Activated T-helper 2 cell treated with anti-CD3 and anti-CD28 coated beads, Interferon-gamma antibody, Interleukin-2, Interleukin-4, amounts not matched to agents 10 μg/mL and 5 μg/mL and 100 μg/mL, durations not matched to agents 14 hours and 24 hours and 36 hours (primary cell): ENCODE data around the gene ZNF324. TPM values are rescaled to one million over a fixed set of nuclear protein-coding genes. Genes with fewer than 3 reads are reported as not detected.

Source experiments
- DNase-seq: peaks from one replicate; pipeline ENCODE4 v3.0.0; 2021; ENCODE audit warnings: low spot score
- H3K27ac Mint-ChIP-seq: one replicate; pipeline ENCODE4 v1.8.0; 2021; ENCODE audit warnings: mixed read lengths
- H3K27me3 Mint-ChIP-seq: one replicate; pipeline ENCODE4 v1.8.0; 2021; ENCODE audit warnings: low read depth, mixed read lengths
- H3K36me3 Mint-ChIP-seq: one replicate; pipeline ENCODE4 v1.8.0; 2021; ENCODE audit warnings: low read depth, mixed read lengths
- H3K4me1 Mint-ChIP-seq: one replicate; pipeline ENCODE4 v1.8.0; 2021; ENCODE audit warnings: low read depth, mixed read lengths
- H3K4me3 Mint-ChIP-seq: one replicate; pipeline ENCODE4 v1.8.0; 2021; ENCODE audit warnings: low read depth, mild to moderate bottlenecking, moderate library complexity, mixed read lengths
- H3K9me3 Mint-ChIP-seq: one replicate; pipeline ENCODE4 v1.8.0; 2021; ENCODE audit warnings: mixed read lengths
- intact Hi-C: fragments of 100-400 bp; cut with micrococcal nuclease; formaldehyde crosslinking; loops from one replicate; pipeline ENCODE4 v1.15.1; 2023
- total RNA-seq: library from RNA; stranded (reverse); gene quantifications from 2 replicates; pipeline ENCODE4 v1.2.3, GENCODE V29; 2022

Gene ZNF324
- total RNA-seq, 1 donor from 2014 or later, result 12.3 TPM

DNA sequence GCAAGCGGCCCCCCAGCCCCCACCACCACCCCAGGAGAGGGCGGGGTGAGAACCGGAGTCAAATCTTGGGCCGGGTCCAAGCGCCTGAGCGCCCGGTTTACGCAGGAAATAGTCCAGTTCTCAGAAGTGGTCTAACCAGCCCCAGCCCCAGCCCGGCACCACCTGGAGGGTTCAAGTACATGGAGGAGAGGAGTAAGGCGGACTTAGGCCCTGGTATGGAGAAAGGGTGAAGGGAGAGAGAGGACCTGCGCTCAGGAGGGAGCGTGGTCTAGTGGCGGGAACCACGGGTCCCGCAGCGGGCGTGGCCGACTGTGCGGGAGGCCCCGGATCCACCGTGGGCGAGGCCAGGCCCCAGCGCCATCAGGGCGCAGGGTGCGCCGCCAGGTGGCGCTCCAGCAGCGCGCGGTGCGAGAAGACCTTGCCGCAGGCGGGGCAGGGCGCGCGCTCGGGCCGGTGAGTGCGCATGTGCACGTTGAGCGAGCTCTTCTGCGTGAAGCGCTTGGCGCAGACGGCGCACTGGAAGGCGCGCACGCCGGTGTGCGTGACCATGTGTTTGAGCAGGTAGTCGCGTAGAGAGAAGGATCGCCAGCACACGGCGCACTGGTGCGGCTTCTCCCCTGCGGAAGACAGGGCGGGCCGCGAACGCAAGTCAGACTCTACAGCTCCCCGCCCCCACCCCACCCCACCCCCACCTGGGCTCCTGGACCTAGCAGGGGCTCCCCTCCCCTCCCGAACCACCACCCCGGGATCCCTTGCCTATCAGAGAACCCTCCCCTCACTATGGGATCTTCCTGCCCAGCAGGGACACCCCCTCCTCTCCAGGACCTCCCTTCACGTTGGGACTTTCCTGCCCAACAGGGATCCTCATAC lies 47.0 kb downstream of the ZNF324 start:
- peaks cover 41% of the 10 kb centered on the region for H3K36me3 Mint-ChIP-seq
- H3K4me1 Mint-ChIP-seq, result peaks cover 26% of the 10 kb centered on the region
- peak; percentile 95 for DNase-seq
- H3K9me3 Mint-ChIP-seq, result no peaks in the 10 kb centered on the region
- H3K27me3 Mint-ChIP-seq, result no peaks in the 10 kb centered on the region
- intact Hi-C loops, result loop anchor here (1.0 kb wide), 3 partner anchors 15 to 113 kb away; partner anchors contain the start of gene UBE2M
- H3K27ac Mint-ChIP-seq, result peak overlapping the region; percentile 91
- H3K4me3 Mint-ChIP-seq, result peak overlapping the region; percentile 88

DNA sequence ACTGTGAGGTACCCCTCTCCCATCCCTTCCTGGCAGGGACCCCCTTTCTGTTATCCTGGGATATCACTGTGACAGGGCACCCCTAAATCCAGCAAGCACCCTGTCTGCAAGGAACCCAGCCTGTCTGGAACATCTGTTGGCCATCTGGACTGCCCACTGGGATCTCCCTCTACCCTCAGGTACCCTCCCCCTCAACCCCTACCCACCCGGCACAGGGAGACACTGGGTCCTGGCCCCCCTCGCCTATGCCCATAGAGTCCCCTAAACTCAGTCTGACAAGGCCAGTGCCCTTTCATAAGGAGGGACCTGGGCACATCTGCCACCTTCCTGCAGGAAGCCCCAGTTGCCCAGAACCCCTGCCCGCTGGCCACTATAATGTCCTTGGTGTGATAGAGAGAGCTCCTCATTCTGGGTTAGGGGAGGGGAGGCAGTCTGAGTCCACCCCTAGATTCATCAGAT lies 47.7 kb downstream of the ZNF324 start:
- Mint-ChIP-seq H3K36me3 (peaks cover 45% of the 10 kb centered on the region), H3K27ac (peak overlapping the region; percentile 91), H3K4me1 (peaks cover 28% of the 10 kb centered on the region), H3K4me3 (peak overlapping the region; percentile 88), H3K9me3 (no peaks in the 10 kb centered on the region), H3K27me3 (no peaks in the 10 kb centered on the region)
- no peak for DNase-seq
- intact Hi-C loops, result loop anchor here (1.0 kb wide), 3 partner anchors 15 to 113 kb away; partner anchors contain the start of gene UBE2M

- no peaks in the 10 kb centered on the region for H3K27me3 Mint-ChIP-seq
- intact Hi-C loops, result no loop called here
- H3K4me3 Mint-ChIP-seq, result peak overlapping the region; percentile 62
- peaks cover 45% of the 10 kb centered on the region for H3K36me3 Mint-ChIP-seq
- no peak for DNase-seq
- H3K27ac Mint-ChIP-seq, result peak overlapping the region; percentile 30
- H3K4me1 Mint-ChIP-seq, result peaks cover 33% of the 10 kb centered on the region
- H3K9me3 Mint-ChIP-seq, result no peaks in the 10 kb centered on the region
Measured at GRCh38 chr19:58515259-58515658, 48.4 kb downstream of the ZNF324 start.

DNA sequence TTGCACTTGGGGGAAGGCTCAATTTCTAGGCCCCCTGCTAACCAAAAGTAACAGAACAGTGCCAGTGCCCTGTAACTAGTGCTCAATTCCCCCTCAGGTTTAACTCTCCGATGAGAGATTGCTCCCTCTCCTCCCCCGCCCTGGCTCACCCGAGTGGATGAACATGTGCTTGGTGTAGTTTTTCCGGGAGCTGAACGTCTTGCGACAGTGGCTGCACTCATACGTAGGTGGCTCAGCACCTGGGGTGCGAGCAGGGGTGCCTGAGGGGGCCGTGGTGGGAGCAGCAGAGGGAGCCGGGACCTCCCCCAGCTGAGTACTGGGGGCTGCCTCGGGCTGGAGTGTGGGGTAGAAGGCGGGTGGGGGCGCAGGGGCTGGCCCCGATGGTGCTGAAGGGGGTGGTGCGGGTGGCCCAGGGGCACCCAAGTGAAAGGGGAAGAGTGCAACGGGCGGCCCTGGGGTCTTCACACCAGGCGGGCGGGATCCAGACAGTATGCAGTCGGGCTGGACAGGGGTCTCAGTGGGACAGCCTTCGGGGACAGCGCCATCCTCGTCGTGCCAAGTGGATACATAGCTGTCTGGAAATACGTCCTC lies 49.5 kb downstream of the ZNF324 start:
- no peak for DNase-seq
- H3K36me3 Mint-ChIP-seq, result peaks cover 45% of the 10 kb centered on the region
- H3K4me3 Mint-ChIP-seq, result peak overlapping the region; percentile 62
- no peaks in the 10 kb centered on the region for H3K9me3 Mint-ChIP-seq
- intact Hi-C loops, result no loop called here
- H3K4me1 Mint-ChIP-seq, result peaks cover 36% of the 10 kb centered on the region
- H3K27ac Mint-ChIP-seq, result no peak overlapping the region
- H3K27me3 Mint-ChIP-seq, result no peaks in the 10 kb centered on the region

DNA sequence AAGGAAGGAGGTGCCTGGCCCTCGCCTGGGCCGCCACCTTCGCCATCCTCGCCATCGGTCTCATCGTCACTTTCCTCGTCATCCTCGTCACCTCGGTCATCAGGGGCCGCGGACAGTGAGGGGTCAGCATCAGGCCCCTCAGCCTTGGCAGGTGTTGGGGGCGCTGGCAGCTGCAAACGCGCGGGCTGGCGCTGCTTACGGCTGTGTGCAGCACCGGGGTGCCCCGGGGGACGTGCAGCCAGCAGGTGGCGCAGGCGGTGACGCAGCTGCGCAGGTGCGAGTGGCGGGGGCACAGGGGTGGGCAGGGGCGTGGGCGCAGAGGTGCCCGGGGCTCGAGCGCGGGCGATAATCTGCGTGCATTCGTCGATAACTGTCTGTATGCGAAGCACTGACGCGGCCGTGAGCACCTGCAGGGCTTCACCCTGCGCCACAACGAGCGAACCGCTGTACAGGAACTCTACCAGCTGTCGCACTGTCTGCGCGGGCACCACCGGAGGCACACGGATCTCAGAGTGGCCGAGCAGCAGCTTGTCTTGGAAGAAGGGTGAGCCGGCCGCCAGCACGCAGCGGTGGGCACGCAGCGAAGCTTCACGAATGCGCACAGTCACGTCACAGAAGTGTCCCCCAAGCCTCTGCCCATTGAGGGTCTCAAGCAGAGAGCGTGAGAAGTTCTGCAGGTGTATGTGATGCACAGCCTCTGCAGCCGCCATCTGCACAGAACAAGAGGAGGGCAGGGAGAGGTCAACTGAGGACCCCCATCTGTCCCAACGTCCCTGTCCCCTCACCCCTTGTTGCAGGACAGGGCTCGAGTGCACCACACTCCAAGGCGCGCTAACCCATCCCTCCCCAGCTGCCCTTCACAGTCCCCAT lies 50.3 kb downstream of the ZNF324 start:
- intact Hi-C loops, result no loop called here
- Mint-ChIP-seq H3K9me3 (no peaks in the 10 kb centered on the region), H3K27me3 (no peaks in the 10 kb centered on the region), H3K36me3 (peaks cover 42% of the 10 kb centered on the region), H3K27ac (no peak overlapping the region), H3K4me1 (peaks cover 36% of the 10 kb centered on the region), H3K4me3 (peak overlapping the region; percentile 42)
- no peak for DNase-seq

DNA sequence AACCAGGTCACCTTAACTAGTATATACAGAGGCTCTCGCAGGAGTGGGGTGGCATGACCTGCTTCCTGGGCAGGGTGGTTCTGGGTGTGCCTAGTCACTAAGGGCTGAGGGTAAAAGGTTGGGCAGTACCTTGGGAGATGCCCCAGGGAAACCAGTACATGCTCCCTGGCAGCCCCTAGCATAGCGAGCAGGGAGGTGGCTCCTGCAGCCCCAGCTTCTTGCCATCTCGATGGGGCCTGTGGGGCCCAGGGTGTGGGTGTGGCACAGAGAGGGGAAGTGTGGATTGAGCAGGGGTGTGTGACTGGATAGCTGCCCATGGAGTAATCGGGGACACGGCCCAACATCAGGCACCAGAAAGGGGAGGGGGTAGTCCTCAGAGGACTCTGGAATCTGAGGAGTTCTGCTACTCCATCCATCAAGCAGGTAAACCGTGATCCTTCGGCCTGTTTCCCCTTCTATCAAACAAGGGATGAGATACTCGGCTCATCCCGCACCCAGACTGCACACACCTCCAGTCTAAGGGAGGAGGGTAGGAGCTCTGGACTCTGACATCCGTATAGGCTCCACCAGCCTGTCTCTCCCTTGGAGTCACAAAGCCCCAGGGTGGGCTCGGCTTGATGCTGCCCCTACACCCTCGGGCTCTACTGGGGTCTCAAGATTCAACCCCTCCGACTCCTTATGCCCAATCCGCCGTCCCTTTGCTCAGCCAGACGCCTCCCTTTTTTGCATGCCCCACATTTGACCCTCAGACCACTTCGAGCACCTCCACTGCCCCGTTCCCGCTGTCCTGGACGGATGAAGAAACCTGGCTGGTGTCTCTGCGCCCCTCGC lies 51.6 kb downstream of the ZNF324 start:
- peak overlapping the region; percentile 98 for H3K27ac Mint-ChIP-seq
- peaks cover 42% of the 10 kb centered on the region for H3K36me3 Mint-ChIP-seq
- H3K9me3 Mint-ChIP-seq, result no peaks in the 10 kb centered on the region
- peak overlapping the region; percentile 99 for H3K4me3 Mint-ChIP-seq
- intact Hi-C loops, result loop anchor here (1.0 to 2.0 kb wide), 9 partner anchors 19 to 336 kb away; partner anchors contain the start of genes CHMP2A, RPS5 and TRIM28
- DNase-seq, result no peak
- H3K27me3 Mint-ChIP-seq, result no peaks in the 10 kb centered on the region
- peaks cover 32% of the 10 kb centered on the region for H3K4me1 Mint-ChIP-seq

- peak overlapping the region; percentile 98 for H3K27ac Mint-ChIP-seq
- H3K4me1 Mint-ChIP-seq, result peaks cover 29% of the 10 kb centered on the region
Measured at GRCh38 chr19:58519087-58519354, 52.1 kb downstream of the ZNF324 start.

GRCh38 chr19:58519355-58520256 lies 52.7 kb downstream of the ZNF324 start, which contains the start of gene ZBTB45:
ZBTB45 (minus strand) TSS chr19:58519810; CDS start chr19:58517673, 2,137 bp downstream.
- intact Hi-C loops, result loop anchor here (1.0 to 2.0 kb wide), 9 partner anchors 20 to 337 kb away; partner anchors contain the start of genes CHMP2A, RPS5 and TRIM28
- Mint-ChIP-seq H3K4me3 (peak within 1 kb of the TSS; percentile 99), H3K9me3 (no peaks in the 10 kb centered on the region), H3K27ac (peak within 1 kb of the TSS; percentile 98), H3K36me3 (peaks cover 35% of the 10 kb centered on the region), H3K27me3 (no peaks in the 10 kb centered on the region), H3K4me1 (peaks cover 29% of the 10 kb centered on the region)
- peak; percentile 90 for DNase-seq

More at GRCh38 chr19:58519087-58519354, 52.1 kb downstream of the ZNF324 start:
- Mint-ChIP-seq H3K4me3 (peak overlapping the region; percentile 99), H3K36me3 (peaks cover 41% of the 10 kb centered on the region), H3K27me3 (no peaks in the 10 kb centered on the region), H3K9me3 (no peaks in the 10 kb centered on the region)
- DNase-seq, result peak; percentile 50
- intact Hi-C loops, result loop anchor here (1.0 to 2.0 kb wide), 9 partner anchors 20 to 337 kb away; partner anchors contain the start of genes CHMP2A, RPS5 and TRIM28

DNA sequence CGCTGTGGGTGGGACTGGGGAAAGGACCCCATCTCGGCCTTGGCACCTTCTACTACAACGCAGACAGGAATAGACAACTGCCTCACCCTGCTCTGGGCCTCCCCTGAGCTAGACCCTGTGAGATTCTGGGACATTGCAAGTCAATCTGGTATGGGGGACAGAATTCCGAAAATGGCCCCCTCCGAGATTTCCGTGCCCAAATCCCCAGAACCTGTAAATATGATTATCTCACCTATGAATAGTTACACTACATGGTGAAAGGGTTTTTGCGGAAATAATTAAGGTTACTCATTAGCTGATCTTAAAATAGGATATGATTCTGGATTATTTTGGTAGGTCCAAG lies 53.3 kb downstream of the ZNF324 start:
- H3K27ac Mint-ChIP-seq, result peak overlapping the region; percentile 98
- peaks cover 26% of the 10 kb centered on the region for H3K4me1 Mint-ChIP-seq
- intact Hi-C loops, result no loop called here
- no peaks in the 10 kb centered on the region for H3K27me3 Mint-ChIP-seq
- no peaks in the 10 kb centered on the region for H3K9me3 Mint-ChIP-seq
- no peak for DNase-seq
- peak overlapping the region; percentile 99 for H3K4me3 Mint-ChIP-seq
- H3K36me3 Mint-ChIP-seq, result peaks cover 30% of the 10 kb centered on the region

GRCh38 chr19:58521651-58522050 lies 54.8 kb downstream of the ZNF324 start:
- no peak overlapping the region for H3K27ac Mint-ChIP-seq

DNA sequence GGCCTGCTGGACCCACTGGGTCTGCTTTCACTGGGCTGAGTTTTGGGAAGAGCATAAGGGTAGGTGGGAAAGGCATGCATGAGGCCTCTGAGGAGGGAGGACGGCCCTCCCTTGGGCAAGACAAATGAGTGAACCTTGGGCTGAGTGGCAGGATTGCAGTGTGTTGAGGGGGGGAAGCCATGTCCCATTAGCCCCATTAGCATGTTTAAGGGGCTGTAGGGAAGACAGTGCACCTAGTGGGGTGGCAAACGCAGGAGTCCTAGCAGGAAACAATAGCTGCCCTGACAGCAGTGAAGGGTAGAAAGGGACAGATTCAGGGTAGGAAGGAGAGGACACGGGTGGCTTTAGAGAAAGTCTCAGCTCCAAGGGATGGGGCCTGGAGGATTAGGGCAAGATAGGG lies 55.8 kb downstream of the ZNF324 start:
- DNase-seq, result no peak
- intact Hi-C loops, result no loop called here
- Mint-ChIP-seq H3K36me3 (peaks cover 12% of the 10 kb centered on the region), H3K9me3 (no peaks in the 10 kb centered on the region), H3K27me3 (no peaks in the 10 kb centered on the region), H3K27ac (no peak overlapping the region), H3K4me1 (peaks cover 17% of the 10 kb centered on the region), H3K4me3 (no peak overlapping the region)

More at GRCh38 chr19:58521651-58522050, 54.8 kb downstream of the ZNF324 start:
- no peak for DNase-seq
- Mint-ChIP-seq H3K9me3 (no peaks in the 10 kb centered on the region), H3K36me3 (peaks cover 16% of the 10 kb centered on the region), H3K4me1 (peaks cover 18% of the 10 kb centered on the region), H3K4me3 (peak overlapping the region; percentile 59), H3K27me3 (no peaks in the 10 kb centered on the region)
- intact Hi-C loops, result no loop called here
